GM12801 (cell line): ENCODE measurements around the gene CAPN11.

ENCODE experiments used
- TF ChIP-seq, protein P1 (sequence below): IDR thresholded peaks from one replicate; pipeline ENCODE4 v1.5.1; 2011; ENCODE audit warnings: control low read depth; ENCODE audit not compliant: insufficient read length; ENCODE audit errors: extremely low read depth

CAPN11 gene

DNA sequence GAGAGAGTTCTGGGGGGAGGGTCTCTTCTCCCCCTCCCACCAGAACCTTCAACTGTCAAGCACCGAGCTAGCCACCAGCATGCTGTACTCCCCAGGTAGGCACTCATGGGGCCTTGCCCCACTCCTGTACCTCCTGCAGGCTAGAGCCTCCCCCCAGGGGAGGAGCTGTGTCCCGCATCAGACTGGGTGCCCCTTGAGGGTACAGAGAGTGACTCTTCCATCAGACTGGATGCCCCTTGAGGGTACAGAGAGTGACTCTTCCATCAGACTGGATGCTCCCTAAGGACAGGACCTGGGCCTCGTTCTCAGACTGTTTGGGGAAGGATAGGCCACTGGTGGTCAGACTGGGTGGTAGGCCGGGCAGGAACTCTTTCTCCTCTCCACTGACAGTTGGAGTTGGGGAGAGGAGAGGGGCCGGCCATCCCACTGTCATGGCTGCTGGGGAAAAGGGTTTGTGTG, at the start of gene CAPN11:
Gene CAPN11 (plus strand): TSS at position 51 of the 459 bp plus-strand sequence. CDS start 29 bp downstream, at position 80.
- TF ChIP-seq, protein P1, sequence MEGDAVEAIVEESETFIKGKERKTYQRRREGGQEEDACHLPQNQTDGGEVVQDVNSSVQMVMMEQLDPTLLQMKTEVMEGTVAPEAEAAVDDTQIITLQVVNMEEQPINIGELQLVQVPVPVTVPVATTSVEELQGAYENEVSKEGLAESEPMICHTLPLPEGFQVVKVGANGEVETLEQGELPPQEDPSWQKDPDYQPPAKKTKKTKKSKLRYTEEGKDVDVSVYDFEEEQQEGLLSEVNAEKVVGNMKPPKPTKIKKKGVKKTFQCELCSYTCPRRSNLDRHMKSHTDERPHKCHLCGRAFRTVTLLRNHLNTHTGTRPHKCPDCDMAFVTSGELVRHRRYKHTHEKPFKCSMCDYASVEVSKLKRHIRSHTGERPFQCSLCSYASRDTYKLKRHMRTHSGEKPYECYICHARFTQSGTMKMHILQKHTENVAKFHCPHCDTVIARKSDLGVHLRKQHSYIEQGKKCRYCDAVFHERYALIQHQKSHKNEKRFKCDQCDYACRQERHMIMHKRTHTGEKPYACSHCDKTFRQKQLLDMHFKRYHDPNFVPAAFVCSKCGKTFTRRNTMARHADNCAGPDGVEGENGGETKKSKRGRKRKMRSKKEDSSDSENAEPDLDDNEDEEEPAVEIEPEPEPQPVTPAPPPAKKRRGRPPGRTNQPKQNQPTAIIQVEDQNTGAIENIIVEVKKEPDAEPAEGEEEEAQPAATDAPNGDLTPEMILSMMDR, result no peak

DNA sequence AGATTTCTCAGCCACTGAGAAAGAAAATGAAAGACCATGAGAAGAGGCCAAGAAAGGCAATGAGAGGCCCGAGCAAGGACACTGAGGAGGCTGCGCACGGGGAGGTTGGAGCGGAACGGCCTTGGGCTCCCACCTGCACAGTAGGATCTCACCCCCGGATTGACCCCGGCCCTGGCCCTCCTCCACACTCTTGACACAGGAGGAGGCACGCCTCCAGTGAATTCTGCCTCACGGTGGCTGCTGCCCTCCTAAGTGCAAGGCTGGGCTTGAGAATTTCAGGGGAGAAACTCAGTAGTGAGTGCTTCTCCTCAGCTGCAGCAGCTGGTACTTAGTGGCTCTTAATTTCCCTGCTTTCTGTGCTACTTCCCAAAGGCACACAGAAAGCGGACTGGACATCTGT, 49.4 kb upstream of the CAPN11 start:
- TF ChIP-seq, protein P1, result no peak

DNA sequence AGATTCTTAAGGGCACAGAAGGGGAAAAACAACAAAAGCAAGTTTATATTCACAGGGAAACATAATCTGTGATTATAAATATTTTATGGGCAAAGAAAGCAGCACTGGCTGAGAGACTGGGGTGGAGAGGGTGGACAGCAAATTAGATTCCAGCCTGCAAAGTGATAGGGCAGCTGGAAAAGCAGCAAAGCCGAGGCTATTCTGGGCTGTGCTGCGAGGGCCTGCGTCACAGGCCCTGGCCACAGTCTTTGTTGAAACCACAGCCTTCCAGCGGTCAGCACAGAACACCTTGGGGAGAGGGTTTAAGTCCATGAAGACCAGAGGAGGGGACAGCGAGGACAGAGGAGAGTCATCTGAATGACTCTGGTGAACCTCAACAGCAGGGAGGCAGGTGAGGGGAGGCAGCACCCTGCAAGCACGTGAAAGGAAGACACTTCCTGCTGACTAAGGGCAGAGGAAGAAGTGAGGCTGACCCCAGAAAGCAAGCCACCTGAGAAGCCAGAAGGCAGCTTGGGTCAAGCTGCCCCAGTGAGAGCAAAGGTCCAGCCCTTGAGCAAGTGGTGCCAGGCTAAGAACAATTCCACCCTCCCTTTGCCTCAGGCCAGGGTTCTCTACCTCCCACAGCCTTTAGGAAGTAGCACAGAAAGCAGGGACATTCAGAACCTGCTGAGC, 48.5 kb upstream of the CAPN11 start:
- TF ChIP-seq, protein P1, result no peak

DNA sequence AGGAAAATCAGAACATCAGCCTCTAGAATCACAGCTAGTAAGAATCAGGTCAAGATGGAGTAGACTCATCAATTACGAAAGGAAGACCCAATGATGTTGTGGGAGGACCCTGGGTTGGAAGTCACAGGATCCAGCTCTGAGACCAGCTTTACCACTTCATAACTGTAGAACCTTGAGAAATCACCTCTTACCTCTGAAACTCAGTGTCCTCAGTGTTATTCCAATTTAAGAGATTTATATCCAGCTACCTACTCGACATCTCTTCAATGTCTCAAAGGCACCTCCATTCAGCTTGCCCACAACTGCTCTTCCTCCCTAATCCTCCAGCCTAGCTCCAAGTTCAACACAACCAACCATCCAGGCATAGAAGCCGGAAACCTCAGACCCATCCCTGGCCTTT, 47.7 kb upstream of the CAPN11 start:
- TF ChIP-seq, protein P1, result no peak

DNA sequence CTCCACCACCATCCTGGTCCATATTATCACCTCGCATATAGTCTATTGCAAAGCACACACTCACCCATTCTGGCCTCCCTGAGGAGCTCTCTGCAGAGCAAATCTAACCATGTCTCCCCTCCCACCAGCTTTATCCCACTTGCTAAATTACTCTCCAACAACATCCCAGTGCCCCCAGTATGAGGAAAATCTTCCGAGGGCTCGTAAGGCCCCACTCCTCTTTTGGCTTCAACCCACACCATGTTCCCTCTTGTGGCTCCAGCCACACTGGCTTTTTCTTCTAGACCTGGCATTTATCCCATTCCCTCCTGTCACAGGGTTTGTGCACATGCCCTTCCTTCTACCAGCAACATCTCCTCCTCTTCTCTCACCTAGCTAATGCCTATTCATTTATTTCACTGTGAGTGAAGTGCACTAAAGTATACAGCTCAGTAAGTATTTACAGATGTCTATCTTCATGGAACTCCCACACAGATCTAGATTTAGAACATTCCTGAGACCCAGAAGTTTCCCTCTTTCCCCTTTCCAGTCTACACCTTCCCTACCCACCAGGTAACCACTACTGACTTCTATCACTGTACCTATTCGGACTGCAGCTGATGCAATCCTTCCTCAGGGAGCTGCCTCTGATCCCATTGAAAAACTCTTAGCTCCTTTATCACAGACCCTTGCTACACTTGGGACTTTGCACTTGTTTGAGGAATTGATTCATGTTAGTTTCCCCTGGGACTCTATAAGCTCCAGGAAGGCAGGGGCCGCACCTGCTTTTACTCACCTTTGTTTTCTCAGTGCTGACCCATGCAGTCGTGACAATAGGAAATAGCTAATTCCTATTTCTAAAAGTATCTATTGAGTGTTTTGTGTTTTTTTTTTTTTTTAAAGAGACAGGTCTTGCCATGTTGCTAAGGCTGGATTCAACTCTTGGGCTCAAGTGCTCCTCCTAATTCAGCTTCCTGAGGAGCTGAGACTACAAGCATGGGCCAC, 46.9 kb upstream of the CAPN11 start:
- TF ChIP-seq, protein P1, result no peak

DNA sequence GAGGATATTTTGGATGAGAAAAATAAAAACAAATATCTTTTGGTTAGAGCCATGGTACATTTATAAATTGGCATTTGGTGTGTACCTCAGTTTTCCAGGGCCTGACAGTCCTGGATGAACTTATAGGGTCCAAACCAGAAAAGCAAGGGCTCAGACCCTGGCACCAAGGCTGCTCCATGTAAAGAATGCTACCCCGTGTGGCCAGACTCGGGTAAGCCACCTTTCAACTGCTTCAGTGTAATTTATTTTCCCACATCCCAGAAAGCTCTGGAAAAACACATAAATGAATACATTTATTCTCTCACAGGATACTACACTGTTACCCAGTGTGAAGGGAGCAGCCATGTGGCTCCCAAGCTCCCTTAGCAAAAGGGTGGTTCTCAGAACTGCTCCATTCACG, 45.2 kb upstream of the CAPN11 start:
- TF ChIP-seq, protein P1, result no peak

DNA sequence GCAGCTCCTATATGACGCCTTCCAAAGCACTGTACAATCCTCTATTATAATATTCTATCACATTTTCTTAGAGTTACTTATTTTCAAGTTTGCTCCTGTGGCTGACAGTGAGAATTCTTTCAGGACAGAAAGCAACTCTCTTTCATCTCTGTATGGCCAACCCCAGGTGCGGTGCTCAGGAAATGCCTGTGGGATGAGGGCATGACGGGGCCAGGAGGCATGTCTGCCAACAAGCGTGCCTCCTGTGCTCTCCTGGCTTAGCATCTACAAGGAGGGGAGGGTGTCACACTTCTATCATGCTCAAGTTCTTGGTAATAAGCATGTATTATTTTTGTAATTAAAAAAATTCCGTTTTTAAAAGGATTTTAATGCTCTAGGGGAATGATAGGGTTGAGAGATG, 42.8 kb upstream of the CAPN11 start:
- TF ChIP-seq, protein P1, result no peak
